ENCODE data around the gene AKT1S1. TPM values are rescaled to one million over a fixed set of nuclear protein-coding genes. Genes with fewer than 3 reads are reported as not detected.

Gene AKT1S1
- total RNA-seq, 1 experiment from 2014 or later: 70.6 TPM

DNA sequence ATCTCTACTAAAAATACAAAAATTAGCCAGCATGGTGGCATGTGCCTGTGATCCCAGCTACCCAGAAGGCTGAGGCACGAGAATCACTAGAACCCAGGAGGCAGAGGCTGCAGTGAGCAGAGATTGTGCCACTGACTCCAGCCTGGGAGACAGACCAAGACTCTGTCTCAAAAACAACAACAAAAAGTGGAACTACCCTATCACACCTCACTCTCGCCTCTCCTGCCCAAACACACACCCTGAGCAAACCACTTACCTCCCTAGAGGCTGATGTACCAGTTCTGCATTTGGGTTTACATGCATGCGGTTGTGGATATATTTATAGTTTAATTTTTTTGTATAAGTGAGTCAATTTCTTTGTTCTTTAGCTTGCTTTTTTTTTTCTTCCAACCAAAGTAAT is 33.9 kb downstream of the AKT1S1 start:
- ChIA-PET CTCF (no interaction called here), RAD21 (ENCODE audit: low non-redundant PET in 1 of 2, low total read pairs in 2 of 2, uncharacterized antibody in 2 of 2, unreplicated experiment in 2 of 2) (no interaction called here), POLR2A (no interaction called here)
- Histone ChIP-seq H3K9me3 (ENCODE audit: control insufficient read depth in 1 of 2, insufficient read depth in 1 of 2, low read depth in 1 of 2, low read length in 2 of 2) (no peaks in the 10 kb centered on the region), H3K4me3 (replicated peaks in 1 of 2; ENCODE audit: low read depth in 1 of 2, low read length in 2 of 2) (no peak overlapping the region), H4K20me1 (ENCODE audit: insufficient read depth) (no peaks in the 10 kb centered on the region), H3K9me2 (ENCODE audit: insufficient read depth) (no peaks in the 10 kb centered on the region), H2AFZ (ENCODE audit: low read depth, low read length, poor library complexity, severe bottlenecking) (no peak overlapping the region), H3K4me1 (ENCODE audit: control insufficient read depth in 1 of 2, insufficient read depth in 2 of 2, low read length in 2 of 2) (peaks cover 8% of the 10 kb centered on the region in 2 experiments), H3K79me2 (ENCODE audit: insufficient read depth, low read length) (no peaks in the 10 kb centered on the region), H3K27me3 (ENCODE audit: insufficient read depth, low read length) (no peaks in the 10 kb centered on the region), H3K9ac (ENCODE audit: low read length) (no peak overlapping the region), H3K4me2 (ENCODE audit: low read length) (no peak overlapping the region), H3K36me3 (ENCODE audit: control insufficient read depth in 1 of 2, insufficient read depth in 2 of 2, low read length in 2 of 2) (peaks cover 12 to 15% of the 10 kb centered on the region in 2 experiments), H3K27ac (ENCODE audit: low read depth, low read length) (no peak overlapping the region)
- no peak for ATAC-seq
- DNase-seq (ENCODE audit: low read depth, low spot score): no peak
- intact Hi-C loops (cut with micrococcal nuclease): no loop called here
- no peak for TF ChIP-seq SRF (IDR thresholded peaks at IDR 0.05; ENCODE audit: low read depth)
- no peak for TF ChIP-seq ELF1 (IDR thresholded peaks at IDR 0.05; ENCODE audit: borderline replicate concordance, low read depth)
- no peak for TF ChIP-seq CEBPB (IDR thresholded peaks at IDR 0.05; ENCODE audit: low read depth)
- TF ChIP-seq, protein P1, sequence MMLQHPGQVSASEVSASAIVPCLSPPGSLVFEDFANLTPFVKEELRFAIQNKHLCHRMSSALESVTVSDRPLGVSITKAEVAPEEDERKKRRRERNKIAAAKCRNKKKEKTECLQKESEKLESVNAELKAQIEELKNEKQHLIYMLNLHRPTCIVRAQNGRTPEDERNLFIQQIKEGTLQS (IDR thresholded peaks at IDR 0.05): no peak
- TF ChIP-seq FOSL1 (IDR thresholded peaks at IDR 0.05; ENCODE audit: low read depth): no peak
- TF ChIP-seq MAX (IDR thresholded peaks at IDR 0.05): no peak
- no peak for TF ChIP-seq CBX3 (IDR thresholded peaks at IDR 0.05; ENCODE audit: low read depth)
- no peak for TF ChIP-seq POLR2AphosphoS5 (IDR thresholded peaks at IDR 0.05; ENCODE audit: low read depth, low read length)
- TF ChIP-seq EGR1 (IDR thresholded peaks at IDR 0.05; ENCODE audit: low read depth): no peak
- TF ChIP-seq REST (IDR thresholded peaks at IDR 0.05; ENCODE audit: low read depth): no peak
- TF ChIP-seq ZFX (IDR thresholded peaks at IDR 0.05): no peak
- no TSS peak for BruUV-seq (replicated peaks)
